Measurements from ENCODE around the gene IP6K1.

The IP6K1 gene

DNA sequence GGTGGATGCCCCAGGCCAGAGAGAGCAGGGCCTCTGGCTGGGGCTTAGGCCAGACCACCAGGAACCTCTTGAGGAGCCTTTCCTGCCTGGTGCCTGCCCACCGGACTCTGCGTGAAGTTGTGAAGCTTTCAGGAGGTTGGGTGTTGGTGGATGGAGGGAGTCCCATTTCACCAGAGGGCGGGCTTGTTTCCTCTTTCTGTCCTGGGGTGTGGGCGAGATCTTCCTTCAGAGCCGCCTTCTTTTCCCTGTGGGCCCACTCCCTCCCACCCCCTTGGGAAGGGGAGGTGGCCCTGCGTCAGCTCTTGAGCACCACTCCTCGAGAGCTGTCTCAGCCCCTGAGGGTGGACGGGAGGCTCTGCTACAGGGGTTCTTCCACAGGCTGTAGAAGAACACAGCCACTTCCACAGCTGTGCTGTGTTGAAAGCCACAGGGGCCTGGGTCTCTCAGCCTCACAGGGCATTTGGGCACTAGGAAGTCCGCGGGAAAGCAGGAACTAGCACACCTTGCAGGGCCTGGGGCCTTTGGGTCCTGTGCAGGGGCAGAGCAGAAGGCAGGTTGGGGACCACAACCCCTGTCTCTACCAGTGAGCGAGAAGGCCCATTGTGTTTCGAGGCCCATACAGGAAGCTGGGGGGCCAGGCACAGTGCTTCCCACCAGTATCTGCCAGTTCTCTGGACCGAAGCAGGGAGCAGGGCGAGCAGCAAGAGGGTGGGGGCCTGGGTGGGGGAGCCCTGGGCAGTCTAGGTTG lies 69.0 kb downstream of the IP6K1 start:
- TF ChIP-seq GATA2 (IDR thresholded peaks at IDR 0.05; ENCODE audit: low read depth, low read length) (no peak), GATA3 (IDR thresholded peaks at IDR 0.05; ENCODE audit: low read depth, low read length) (no peak)

DNA sequence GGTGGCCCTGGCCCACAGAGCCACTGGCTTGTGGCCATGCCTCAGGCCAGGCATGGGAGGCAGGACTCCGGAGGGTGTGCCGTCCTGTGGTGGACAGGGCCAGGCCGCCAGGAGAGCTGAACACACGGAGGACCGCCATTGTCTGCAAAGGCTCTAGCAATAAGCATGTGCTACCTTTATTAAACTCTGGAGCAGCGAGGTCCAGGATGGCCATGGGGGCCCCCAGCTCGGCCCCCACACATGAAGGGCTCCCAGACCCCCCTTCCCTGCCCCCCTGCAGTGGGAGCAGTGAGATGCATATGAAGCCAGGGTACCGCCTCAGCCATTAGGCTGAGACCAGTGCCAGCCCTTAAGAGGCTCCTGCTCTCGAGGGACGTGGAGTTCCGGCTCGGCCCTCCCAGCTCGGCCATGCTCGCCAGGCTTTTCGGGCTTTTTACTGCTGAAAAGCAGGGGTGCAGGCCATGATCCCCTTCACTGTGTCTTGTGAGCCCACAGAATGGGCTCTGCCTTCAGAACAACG lies 69.6 kb downstream of the IP6K1 start:
- TF ChIP-seq GATA2 (IDR thresholded peaks at IDR 0.05; ENCODE audit: low read depth, low read length) (no peak), GATA3 (IDR thresholded peaks at IDR 0.05; ENCODE audit: low read depth, low read length) (no peak)

DNA sequence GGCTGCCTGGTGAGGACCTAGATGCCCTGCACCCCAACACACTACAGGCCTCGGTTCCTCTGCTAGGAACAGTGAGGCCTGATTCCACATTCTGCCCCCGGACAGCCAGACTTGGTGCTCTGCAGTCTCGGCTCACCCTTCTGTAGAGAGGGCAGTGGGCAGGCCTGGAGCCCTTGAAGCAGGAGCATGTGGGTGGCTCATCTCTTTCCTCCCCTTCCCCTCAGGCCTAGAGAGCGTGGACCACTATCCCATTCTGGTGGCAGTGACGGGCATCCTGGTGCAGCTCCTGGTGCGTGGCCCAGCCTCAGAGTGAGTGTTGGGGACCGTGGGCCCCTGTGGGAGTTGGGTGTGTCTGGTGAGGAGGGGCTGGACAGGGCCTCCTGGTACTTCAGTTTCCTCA lies 70.2 kb downstream of the IP6K1 start:
- TF ChIP-seq GATA3 (IDR thresholded peaks at IDR 0.05; ENCODE audit: low read depth, low read length) (no peak), GATA2 (IDR thresholded peaks at IDR 0.05; ENCODE audit: low read depth, low read length) (no peak)

DNA sequence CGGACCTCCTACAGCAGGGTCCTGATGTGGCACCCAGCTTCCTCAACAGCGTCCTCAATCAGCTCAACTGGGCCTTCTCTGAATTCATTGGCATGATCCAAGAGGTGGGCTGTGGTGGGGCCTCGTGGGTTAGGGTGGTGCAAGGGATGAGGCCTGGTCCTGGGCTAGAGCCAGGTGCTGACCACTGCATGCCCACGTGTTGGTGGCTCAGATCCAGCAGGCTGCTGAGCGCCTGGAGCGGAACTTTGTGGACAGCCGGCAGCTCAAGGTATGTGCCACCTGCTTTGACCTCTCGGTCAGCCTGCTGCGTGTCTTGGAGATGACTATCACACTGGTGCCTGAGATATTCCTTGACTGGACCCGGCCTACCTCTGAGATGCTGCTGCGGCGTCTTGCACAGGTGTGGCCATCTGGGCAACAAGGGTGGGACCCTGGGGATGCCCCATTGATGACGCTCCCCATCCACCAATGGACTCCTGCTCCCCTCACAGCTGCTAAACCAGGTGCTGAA lies 70.7 kb downstream of the IP6K1 start:
- TF ChIP-seq GATA3 (IDR thresholded peaks at IDR 0.05; ENCODE audit: low read depth, low read length), result no peak

DNA sequence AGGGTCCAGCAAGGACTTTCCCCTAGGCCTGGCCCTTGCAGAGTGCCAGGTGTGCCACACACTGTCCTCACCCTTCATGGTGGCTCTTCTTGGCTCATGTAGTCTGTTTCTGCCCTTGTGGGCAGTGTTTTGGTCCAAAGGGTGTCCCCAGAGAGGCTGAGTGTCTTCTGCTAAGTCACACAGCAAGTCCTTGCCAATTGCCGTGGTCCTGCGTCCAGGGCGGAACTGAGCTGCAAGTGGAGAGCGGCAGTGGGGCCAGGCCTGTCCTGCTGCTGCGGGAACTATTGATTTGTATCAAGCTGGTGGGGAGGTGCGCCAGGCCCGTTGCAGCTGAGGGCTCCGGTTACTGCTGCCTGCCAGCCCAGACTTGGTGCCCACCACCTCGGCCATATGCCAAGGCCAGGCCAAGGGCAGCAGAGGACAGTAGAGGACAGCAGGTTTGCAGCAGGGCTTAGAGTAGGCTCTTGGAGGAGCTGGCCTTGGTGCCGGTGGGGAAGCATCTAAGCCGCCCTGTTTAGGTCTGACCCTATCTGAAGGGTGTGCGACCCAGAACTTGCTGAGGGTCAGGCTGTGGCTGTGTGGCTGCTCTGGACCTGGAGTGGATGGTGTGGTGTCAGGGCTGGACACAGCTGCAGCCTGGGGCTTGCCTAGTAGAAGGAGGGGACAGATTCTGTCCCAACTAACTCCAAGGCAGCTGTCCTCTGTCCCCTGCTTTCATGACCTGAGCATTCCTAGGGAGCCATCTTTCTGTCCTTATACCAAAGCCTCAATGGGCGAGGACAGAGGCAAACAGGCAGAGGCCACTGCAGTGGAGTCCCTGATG lies 71.4 kb downstream of the IP6K1 start:
- no peak for TF ChIP-seq GATA3 (IDR thresholded peaks at IDR 0.05; ENCODE audit: low read depth, low read length)
- no peak for TF ChIP-seq GATA2 (IDR thresholded peaks at IDR 0.05; ENCODE audit: low read depth, low read length)

DNA sequence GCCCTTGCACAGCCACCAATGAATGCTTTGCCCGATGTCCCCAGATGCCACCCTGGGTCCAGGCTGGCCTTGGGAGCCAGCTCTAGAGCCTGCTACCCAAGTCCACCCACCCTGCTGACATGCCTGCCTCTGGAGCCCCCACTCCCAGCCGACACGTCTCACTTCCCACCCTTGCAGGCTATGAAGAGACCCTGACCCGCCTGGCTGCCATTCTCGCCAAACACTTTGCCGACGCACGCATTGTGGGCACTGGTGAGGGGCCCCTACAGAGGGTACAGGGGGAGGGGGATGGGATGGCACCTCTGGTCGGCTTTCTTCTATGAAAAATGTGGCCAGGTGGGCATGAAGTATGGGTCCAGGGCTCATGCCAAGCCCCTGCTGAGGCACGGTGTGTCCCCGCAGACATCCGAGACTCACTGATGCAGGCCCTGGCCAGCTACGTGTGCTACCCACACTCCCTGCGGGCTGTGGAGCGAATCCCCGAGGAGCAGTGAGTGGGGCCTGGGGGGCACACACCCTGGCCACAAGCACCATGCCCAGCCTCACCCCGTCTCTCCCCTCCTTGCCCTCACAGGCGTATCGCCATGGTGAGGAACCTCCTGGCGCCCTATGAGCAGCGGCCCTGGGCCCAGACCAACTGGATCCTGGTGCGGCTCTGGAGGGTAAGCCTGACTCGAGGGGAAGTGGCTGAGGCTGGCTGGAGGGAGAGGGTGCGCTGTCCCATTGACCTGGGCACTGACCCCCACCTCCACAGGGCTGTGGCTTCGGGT lies 72.8 kb downstream of the IP6K1 start:
- no peak for TF ChIP-seq GATA3 (IDR thresholded peaks at IDR 0.05; ENCODE audit: low read depth, low read length)
- TF ChIP-seq GATA2 (IDR thresholded peaks at IDR 0.05; ENCODE audit: low read depth, low read length), result no peak

DNA sequence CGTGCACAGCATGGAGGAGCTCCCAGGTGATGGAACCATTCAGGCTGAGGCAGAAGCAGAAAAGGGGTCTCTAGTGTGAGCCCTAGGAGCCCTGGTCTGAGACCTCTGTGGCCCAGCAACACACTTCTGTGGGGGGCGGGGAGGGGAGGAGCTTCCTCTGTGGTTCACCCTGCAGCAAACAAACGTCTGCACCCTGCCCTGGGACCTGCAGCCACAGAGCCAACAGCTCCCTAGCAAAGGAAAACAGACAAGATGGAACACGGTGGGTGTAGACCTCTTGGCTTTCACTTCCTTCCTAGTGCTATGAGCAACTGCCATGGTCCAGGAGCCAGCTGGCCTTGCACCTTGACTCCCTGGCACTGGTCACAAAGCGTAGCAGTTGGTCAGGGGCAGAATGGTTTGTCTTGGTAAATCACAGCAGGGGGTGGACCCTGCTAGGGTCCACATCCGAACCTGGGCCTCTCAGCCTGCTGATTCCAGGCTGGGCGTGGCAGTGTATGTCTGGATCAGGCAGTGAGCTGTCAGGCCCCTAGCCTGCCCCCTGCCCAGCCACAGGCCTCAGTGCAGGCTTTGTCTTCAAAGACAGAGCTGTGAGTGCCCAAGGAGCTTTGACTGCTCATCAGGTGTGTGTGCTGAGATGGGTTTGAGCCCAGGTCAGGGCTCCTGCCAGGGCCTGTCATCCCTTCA lies 73.6 kb downstream of the IP6K1 start:
- TF ChIP-seq GATA3 (IDR thresholded peaks at IDR 0.05; ENCODE audit: low read depth, low read length) (no peak), GATA2 (IDR thresholded peaks at IDR 0.05; ENCODE audit: low read depth, low read length) (no peak)

DNA sequence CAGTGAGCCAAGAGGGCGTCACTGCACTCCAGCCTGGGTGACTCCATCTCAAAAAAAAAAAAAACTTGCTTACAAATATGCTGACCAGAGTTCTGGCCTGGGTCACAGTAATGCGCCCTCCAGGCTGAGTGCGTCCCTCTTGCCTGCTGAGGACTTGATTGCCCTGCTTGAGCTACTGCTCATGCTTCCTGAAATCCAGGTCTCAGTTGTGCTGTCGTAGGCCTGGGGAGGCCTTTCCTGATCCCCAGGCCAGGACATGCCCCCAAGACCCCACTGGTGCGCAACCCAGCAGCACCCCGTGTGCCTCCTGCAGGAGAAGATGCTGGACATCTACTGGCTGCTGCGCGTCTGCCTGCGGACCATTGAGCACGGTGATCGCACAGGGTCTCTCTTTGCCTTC lies 74.2 kb downstream of the IP6K1 start:
- TF ChIP-seq GATA3 (IDR thresholded peaks at IDR 0.05; ENCODE audit: low read depth, low read length) (no peak), GATA2 (IDR thresholded peaks at IDR 0.05; ENCODE audit: low read depth, low read length) (no peak)

DNA sequence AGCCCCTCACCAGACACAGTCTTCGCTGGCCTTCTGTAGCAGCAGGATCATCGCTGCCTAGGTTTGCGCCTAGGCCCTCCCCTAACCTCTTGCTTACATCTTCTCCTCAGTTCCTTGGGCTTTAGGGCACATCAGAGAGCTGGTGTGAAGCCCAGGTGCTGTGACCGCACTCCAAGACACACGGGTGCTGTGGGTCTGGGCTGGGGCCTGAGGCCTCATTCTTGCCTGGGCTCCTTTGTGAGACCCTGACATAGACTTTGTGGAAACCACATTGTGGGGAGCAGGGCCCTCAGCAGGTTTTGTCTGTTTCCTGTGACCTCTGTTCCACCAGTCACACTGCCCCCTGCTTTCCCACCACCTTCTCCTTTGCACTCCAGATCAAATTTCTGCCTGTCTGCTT lies 74.9 kb downstream of the IP6K1 start:
- TF ChIP-seq GATA3 (IDR thresholded peaks at IDR 0.05; ENCODE audit: low read depth, low read length) (no peak), GATA2 (IDR thresholded peaks at IDR 0.05; ENCODE audit: low read depth, low read length) (no peak)

DNA sequence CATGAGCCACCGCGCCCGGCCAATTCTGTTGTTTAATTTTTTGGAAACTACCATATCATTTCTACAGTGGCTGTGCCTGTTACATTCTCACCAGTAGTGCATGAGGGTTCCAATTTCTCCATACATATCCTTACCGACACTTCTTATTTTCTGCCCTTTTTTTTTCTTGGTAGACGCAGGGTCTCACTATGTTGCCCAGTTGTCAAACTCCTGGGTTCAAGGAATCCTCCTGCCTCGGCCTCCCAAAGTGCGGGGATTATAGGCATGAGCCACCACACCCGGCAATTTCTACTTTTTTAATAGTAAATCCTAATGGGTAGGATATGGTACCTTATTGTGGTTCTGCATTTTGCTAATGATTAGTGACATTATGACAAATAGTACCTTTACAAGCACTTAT lies 76.5 kb downstream of the IP6K1 start:
- TF ChIP-seq GATA3 (IDR thresholded peaks at IDR 0.05; ENCODE audit: low read depth, low read length) (no peak), GATA2 (IDR thresholded peaks at IDR 0.05; ENCODE audit: low read depth, low read length) (no peak)

DNA sequence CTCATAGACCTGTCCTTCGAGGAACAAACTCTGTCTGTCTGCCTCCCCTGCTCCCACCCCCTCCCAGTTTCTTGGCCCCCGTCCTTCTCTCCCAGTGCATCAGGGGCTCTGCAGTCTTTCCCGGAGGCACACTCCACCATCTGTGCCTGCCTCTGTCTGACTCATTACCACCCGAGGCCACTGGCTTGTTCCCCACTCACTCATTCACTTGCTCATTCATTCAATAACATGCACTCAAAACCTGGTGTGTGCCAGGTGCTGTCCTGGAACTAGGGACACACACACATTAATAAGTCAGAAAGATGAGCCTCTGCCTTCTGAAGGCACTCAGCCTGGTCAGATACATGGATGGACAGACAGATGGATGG lies 79.2 kb downstream of the IP6K1 start:
- TF ChIP-seq GATA2 (IDR thresholded peaks at IDR 0.05; ENCODE audit: low read depth, low read length) (no peak), GATA3 (IDR thresholded peaks at IDR 0.05; ENCODE audit: low read depth, low read length) (no peak)

DNA sequence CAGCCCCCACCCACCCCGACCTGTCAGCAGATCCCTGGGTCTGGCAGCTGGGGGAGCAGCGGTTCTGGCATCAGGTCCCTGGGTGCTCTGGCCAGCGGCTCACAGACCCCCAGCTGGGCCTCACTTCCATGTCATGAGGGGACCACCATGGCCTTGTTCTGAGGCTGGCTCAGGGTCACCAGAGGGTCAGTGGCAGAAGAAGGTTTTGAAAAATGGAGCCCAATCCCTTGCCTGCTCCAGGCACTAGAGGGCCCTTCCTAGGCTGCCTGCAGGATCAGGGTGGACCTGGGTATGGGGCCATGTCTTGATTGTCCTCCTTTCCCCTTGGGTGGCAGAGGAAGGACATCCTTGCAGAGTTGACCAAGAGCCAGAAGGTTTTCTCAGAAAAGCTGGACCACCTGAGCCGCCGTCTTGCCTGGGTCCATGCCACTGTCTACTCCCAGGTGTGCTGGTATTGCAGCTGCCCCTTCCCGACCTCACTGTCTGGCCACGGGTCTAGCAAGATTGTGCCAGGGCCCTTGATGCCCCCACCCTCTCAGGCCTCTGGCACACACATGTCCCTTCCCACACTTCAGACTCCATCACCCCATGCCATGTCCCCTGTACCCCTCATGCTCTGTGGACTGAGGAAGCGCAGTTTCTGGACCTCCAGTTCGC lies 79.8 kb downstream of the IP6K1 start:
- no peak for TF ChIP-seq GATA2 (IDR thresholded peaks at IDR 0.05; ENCODE audit: low read depth, low read length)
- TF ChIP-seq GATA3 (IDR thresholded peaks at IDR 0.05; ENCODE audit: low read depth, low read length), result no peak

DNA sequence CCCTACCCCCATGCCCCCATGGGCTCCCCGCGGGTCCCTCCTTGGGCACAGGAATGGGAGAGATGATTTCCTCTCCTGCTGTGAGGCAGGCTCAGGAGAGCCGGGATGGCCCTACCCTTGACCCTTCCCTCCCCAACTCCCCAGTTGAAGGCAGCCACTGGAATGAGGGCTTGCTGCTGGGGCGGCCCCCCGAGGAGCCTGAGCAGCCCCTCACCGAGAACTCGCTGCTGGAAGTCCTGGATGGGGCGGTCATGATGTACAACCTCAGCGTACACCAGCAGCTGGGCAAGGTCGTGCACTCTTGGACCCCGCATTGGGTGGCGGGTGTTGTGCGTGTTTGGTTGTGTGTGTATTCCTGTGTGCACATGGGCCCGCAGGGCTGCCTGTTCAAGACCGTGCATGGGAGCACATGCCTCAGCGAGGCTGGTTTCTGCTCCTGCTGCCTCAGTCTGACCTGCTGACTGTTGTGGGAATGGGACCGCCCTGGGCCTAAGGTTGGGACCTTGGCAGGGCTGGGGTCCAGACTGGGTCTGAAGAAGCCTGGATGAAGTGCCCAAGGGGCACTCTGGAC lies 80.9 kb downstream of the IP6K1 start:
- no peak for TF ChIP-seq GATA2 (IDR thresholded peaks at IDR 0.05; ENCODE audit: low read depth, low read length)
- no peak for TF ChIP-seq GATA3 (IDR thresholded peaks at IDR 0.05; ENCODE audit: low read depth, low read length)
